ENCODE data around the gene BUB1B. TPM values are rescaled to one million over a fixed set of nuclear protein-coding genes. Genes with fewer than 3 reads are reported as not detected.

The BUB1B gene
- polyA plus RNA-seq, 1 of the 3 experiments (the other 2 are of a cell fraction): 12.6 TPM

GRCh38 chr15:40255033-40255432 is 94.2 kb downstream of the BUB1B start:
- CTCF ChIA-PET: interaction anchor here (1.0 to 34.5 kb wide), 3 partner anchors 9 to 148 kb away, joined by 3 to 720 read pairs (median 3); no protein-coding TSS in a partner anchor
- POLR2A ChIA-PET: interaction anchor here (0.6 kb wide), 1 partner anchor 17 kb away, joined by 3 read pairs; no protein-coding TSS in a partner anchor

GRCh38 chr15:40256638-40257235 is 95.9 kb downstream of the BUB1B start:
- no peak for TF ChIP-seq TCF12 (IDR thresholded peaks at IDR 0.05)
- TF ChIP-seq MEF2A (IDR thresholded peaks at IDR 0.05; ENCODE audit: borderline replicate concordance, low read depth): no peak
- no peak for TF ChIP-seq FOXJ3 (CRISPR knock-in tag; IDR thresholded peaks at IDR 0.05)
- no peak for TF ChIP-seq EP300 (IDR thresholded peaks at IDR 0.05; ENCODE audit: borderline replicate concordance in 1 of 2, low read depth in 1 of 2, low read length in 1 of 2)
- TF ChIP-seq NFIC (IDR thresholded peaks at IDR 0.05; ENCODE audit: borderline replicate concordance): no peak
- no peak for TF ChIP-seq POLR2AphosphoS5 (IDR thresholded peaks at IDR 0.05; ENCODE audit: low read depth, low read length)
- TF ChIP-seq GATA2 (CRISPR knock-in tag; IDR thresholded peaks at IDR 0.05): no peak
- TF ChIP-seq GABPA (IDR thresholded peaks at IDR 0.05; ENCODE audit: low read depth): no peak
- TF ChIP-seq TAF1 (IDR thresholded peaks at IDR 0.05; ENCODE audit: borderline replicate concordance, low read depth, low read length): no peak
- TF ChIP-seq YY1 (IDR thresholded peaks at IDR 0.05; ENCODE audit: low read depth): no peak
- TF ChIP-seq RFX5 (IDR thresholded peaks at IDR 0.05; ENCODE audit: low read length): no peak
- TF ChIP-seq ZBTB33 (IDR thresholded peaks at IDR 0.05; ENCODE audit: borderline replicate concordance, low read depth): no peak
- no peak for TF ChIP-seq FOXM1 (IDR thresholded peaks at IDR 0.05; ENCODE audit: low read depth)
- no peak for TF ChIP-seq SMC3 (IDR thresholded peaks at IDR 0.05; ENCODE audit: low read depth, low read length)
- TF ChIP-seq CHD2 (IDR thresholded peaks at IDR 0.05; ENCODE audit: low read length, partially characterized antibody): no peak
- peaks cover 21% of the 10 kb centered on the region for H3K27me3 ChIP-seq (ENCODE audit: insufficient read depth)
- no peaks in the 10 kb centered on the region for H3K9me2 ChIP-seq
- H3K4me2 ChIP-seq: no peak overlapping the region
- H4K20me1 ChIP-seq (ENCODE audit: insufficient read depth): no peaks in the 10 kb centered on the region
- H3K36me3 ChIP-seq (replicated peaks in 1 of 2; ENCODE audit: control insufficient read depth in 1 of 2, insufficient read depth in 2 of 2, low read length in 1 of 2): no peaks in the 10 kb centered on the region
- POLR2A ChIA-PET: no interaction called here
- CTCF ChIA-PET: interaction anchor here (1.0 to 34.5 kb wide), 4 partner anchors 14 to 81 kb away, joined by 3 to 868 read pairs (median 364); no protein-coding TSS in a partner anchor
- H3K27ac ChIP-seq (ENCODE audit: low read depth in 2 of 2, low read length in 1 of 2): no peak overlapping the region
- H3K4me3 ChIP-seq (ENCODE audit: low read depth in 2 of 2, low read length in 1 of 2): no peak overlapping the region
- WGBS (ENCODE audit: low lambda C conversion rate): 100% methylated on average over 4 of the region's 17 CpGs
- H2AFZ ChIP-seq (ENCODE audit: low read depth): no peak overlapping the region
- H3K9ac ChIP-seq: no peak overlapping the region
- peaks cover 4% of the 10 kb centered on the region for H3F3A ChIP-seq (replicated peaks; ENCODE audit: insufficient read depth)
- peaks cover 0 to 8% of the 10 kb centered on the region in 2 experiments; a peak in 1 of 4 replicates for H3K4me1 ChIP-seq (ENCODE audit: control insufficient read depth in 1 of 2, insufficient read depth in 2 of 2, low read depth in 1 of 2, low read length in 1 of 2)
- no peaks in the 10 kb centered on the region for H3K79me2 ChIP-seq (ENCODE audit: insufficient read depth)
- H3K9me3 ChIP-seq: no peaks in the 10 kb centered on the region
- DNase-seq: no peak

More at GRCh38 chr15:40255033-40255432, 94.2 kb downstream of the BUB1B start:
- Histone ChIP-seq H3F3A (replicated peaks; ENCODE audit: insufficient read depth) (peaks cover 7% of the 10 kb centered on the region), H4K20me1 (ENCODE audit: insufficient read depth) (0 out of 2 replicates have a peak, but pooled peaks cover 5% of the 10 kb centered on the region), H3K9ac (no peak overlapping the region), H3K4me1 (ENCODE audit: control insufficient read depth in 1 of 2, insufficient read depth in 2 of 2, low read depth in 1 of 2, low read length in 1 of 2) (peaks cover 4 to 14% of the 10 kb centered on the region in 2 experiments; a peak in 2 of 4 replicates), H3K79me2 (ENCODE audit: insufficient read depth) (no peaks in the 10 kb centered on the region), H2AFZ (ENCODE audit: low read depth) (no peak overlapping the region), H3K4me2 (no peak overlapping the region), H3K9me3 (no peaks in the 10 kb centered on the region), H3K27ac (ENCODE audit: low read depth in 2 of 2, low read length in 1 of 2) (no peak overlapping the region), H3K36me3 (replicated peaks in 1 of 2; ENCODE audit: control insufficient read depth in 1 of 2, insufficient read depth in 2 of 2, low read length in 1 of 2) (no peaks in the 10 kb centered on the region), H3K9me2 (no peaks in the 10 kb centered on the region), H3K4me3 (ENCODE audit: low read depth in 2 of 2, low read length in 1 of 2) (no peak overlapping the region), H3K27me3 (ENCODE audit: insufficient read depth) (peaks cover 21% of the 10 kb centered on the region)
- 97% methylated on average over 4 of the region's 4 CpGs for WGBS (ENCODE audit: low lambda C conversion rate)
- no peak for TF ChIP-seq IRF3 (IDR thresholded peaks at IDR 0.05; ENCODE audit: low read depth, low read length)
- no peak for TF ChIP-seq ELF1 (IDR thresholded peaks at IDR 0.05)
- TF ChIP-seq TAF1 (IDR thresholded peaks at IDR 0.05; ENCODE audit: borderline replicate concordance, low read depth, low read length): no peak
- no peak for TF ChIP-seq GABPA (IDR thresholded peaks at IDR 0.05; ENCODE audit: low read depth)
- TF ChIP-seq EP300 (IDR thresholded peaks at IDR 0.05; ENCODE audit: borderline replicate concordance in 1 of 2, low read depth in 1 of 2, low read length in 1 of 2): no peak
- no peak for TF ChIP-seq FOXJ3 (CRISPR knock-in tag; IDR thresholded peaks at IDR 0.05)
- TF ChIP-seq MEF2A (IDR thresholded peaks at IDR 0.05; ENCODE audit: borderline replicate concordance, low read depth): no peak
- no peak for TF ChIP-seq GATA2 (CRISPR knock-in tag; IDR thresholded peaks at IDR 0.05)
- no peak for DNase-seq
